ENCODE measurements around the gene UBALD2. TPM values are rescaled to one million over a fixed set of nuclear protein-coding genes. Genes with fewer than 3 reads are reported as not detected.
"Not testable (repeated sequence)": the region's sequence is repeated elsewhere in the genome, so short reads cannot be mapped to it uniquely, and the experiment has no call there.

UBALD2 gene
- total and polyA plus RNA-seq, 2 donors (not counting 1 experiment from before 2014, with no cell fraction given) = 4.1 to 7.3 TPM

DNA sequence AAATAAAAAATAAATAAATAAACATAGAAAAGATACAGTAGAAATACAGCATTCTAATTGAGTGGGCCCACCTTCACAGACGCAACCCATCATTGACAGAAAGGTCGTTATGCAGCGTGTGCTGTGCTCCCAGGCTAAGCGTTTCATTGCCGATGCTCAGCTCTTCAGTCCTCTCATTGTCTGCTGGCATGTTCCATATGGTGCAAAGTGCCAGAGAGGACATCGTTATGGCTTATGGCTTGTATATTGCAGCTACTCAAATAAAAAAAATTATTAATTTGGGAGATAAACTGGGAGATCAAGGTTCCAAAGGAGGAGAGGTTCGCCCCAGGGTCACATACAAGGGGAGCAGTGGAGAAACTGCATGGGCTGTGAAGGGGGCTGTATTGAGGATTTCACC is 11.3 kb upstream of the UBALD2 start:
- H3K4me2 ChIP-seq (ENCODE audit: extremely low read depth, insufficient read depth, low read length) = no peak overlapping the region
- no peak overlapping the region for H3K4me3 ChIP-seq (replicated peaks in 1 of 4; ENCODE audit: control extremely low read depth in 1 of 4, insufficient read depth in 1 of 4, low read depth in 3 of 4, low read length in 4 of 4)
- no peak overlapping the region for H2AFZ ChIP-seq (ENCODE audit: low read length)
- no peaks in the 10 kb centered on the region for H3K27me3 ChIP-seq (ENCODE audit: control insufficient read depth, insufficient read depth, low read length)
- H3K79me2 ChIP-seq (ENCODE audit: control insufficient read depth, insufficient read depth, low read length) = no peaks in the 10 kb centered on the region
- TF ChIP-seq, protein P1, sequence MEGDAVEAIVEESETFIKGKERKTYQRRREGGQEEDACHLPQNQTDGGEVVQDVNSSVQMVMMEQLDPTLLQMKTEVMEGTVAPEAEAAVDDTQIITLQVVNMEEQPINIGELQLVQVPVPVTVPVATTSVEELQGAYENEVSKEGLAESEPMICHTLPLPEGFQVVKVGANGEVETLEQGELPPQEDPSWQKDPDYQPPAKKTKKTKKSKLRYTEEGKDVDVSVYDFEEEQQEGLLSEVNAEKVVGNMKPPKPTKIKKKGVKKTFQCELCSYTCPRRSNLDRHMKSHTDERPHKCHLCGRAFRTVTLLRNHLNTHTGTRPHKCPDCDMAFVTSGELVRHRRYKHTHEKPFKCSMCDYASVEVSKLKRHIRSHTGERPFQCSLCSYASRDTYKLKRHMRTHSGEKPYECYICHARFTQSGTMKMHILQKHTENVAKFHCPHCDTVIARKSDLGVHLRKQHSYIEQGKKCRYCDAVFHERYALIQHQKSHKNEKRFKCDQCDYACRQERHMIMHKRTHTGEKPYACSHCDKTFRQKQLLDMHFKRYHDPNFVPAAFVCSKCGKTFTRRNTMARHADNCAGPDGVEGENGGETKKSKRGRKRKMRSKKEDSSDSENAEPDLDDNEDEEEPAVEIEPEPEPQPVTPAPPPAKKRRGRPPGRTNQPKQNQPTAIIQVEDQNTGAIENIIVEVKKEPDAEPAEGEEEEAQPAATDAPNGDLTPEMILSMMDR (conservative IDR thresholded peaks at IDR 0.05 in 1 of 2, IDR thresholded peaks at IDR 0.05 in 1 of 2; ENCODE audit: low read depth in 1 of 2, low read length in 2 of 2) = no peak
- TF ChIP-seq EZH2 (IDR thresholded peaks at IDR 0.05; ENCODE audit: low read length, missing control alignments) = no peak
- H3K27ac ChIP-seq (ENCODE audit: insufficient read depth, low read length) = no peak overlapping the region
- no peaks in the 10 kb centered on the region for H3K9me3 ChIP-seq (ENCODE audit: control insufficient read depth, insufficient read depth, low read depth, low read length)
- peaks cover 8% of the 10 kb centered on the region for H3K4me1 ChIP-seq (ENCODE audit: control insufficient read depth, extremely low read depth, insufficient read depth, low read length)
- no peak for DNase-seq (ENCODE audit: low read depth in 2 of 2)
- H3K36me3 ChIP-seq (ENCODE audit: control insufficient read depth, insufficient read depth, low read length) = no peaks in the 10 kb centered on the region
- no peaks in the 10 kb centered on the region for H4K20me1 ChIP-seq (ENCODE audit: control insufficient read depth, extremely low read depth, insufficient read depth, low read length)
- H3K9ac ChIP-seq (ENCODE audit: insufficient read depth, low read length) = no peak overlapping the region

DNA sequence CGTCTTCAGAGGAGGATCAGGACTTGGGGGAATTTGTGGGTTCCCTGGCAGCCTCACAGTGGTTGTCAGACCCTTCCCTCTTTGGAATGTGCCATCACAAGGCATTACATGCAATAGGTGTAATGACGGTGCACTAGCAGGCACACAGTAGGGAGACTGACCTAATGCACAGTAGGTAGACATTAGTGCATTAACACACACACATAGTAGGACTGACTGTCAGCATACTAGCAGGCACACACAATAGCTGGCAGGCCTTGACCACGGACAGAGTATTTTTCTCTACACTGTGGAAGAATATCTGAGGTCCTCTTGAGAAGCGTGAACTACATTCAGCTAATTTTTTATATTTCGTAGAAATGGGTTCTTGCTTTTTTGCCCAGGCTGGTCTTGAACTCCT is 10.9 kb upstream of the UBALD2 start:
- Histone ChIP-seq H3K36me3 (ENCODE audit: control insufficient read depth, insufficient read depth, low read length) (no peaks in the 10 kb centered on the region), H3K79me2 (ENCODE audit: control insufficient read depth, insufficient read depth, low read length) (no peaks in the 10 kb centered on the region)
- no peak for DNase-seq (ENCODE audit: low read depth in 2 of 2)

DNA sequence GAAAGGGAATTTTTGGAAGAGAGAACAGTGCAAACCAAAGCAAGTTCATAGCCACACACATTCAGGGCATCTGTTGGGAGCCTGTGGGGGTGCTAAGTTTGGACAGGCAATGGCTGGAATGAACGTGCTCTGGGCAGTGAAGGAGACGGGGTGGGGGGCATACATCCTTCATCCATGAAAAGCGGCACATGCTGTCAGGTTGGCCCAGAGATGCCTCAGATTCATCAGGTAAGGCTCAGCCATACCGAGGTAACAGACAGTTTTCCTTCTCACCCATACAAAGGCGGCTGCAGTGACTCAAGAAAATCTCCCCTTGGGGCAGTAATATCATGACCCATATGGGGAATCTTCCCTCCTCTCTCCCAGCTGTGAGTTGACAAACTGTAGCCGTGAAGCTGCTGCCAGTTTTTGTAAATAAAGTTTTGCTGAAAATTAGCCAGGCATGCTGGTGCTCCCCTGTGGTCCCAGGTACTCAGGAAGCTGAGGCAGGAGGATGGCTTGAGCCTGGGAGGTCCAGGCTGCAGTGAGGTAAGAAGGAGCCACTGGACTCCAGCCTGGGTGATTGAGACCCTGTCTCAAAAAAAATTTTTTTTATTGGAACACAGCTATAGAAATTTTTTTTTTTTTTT is 9.2 kb upstream of the UBALD2 start:
- Histone ChIP-seq H3K79me2 (ENCODE audit: control insufficient read depth, insufficient read depth, low read length) (no peaks in the 10 kb centered on the region), H3K4me1 (ENCODE audit: control insufficient read depth, extremely low read depth, insufficient read depth, low read length) (peaks cover 8% of the 10 kb centered on the region), H3K4me2 (ENCODE audit: extremely low read depth, insufficient read depth, low read length) (no peak overlapping the region), H2AFZ (ENCODE audit: low read length) (no peak overlapping the region), H3K27ac (ENCODE audit: insufficient read depth, low read length) (no peak overlapping the region), H4K20me1 (ENCODE audit: control insufficient read depth, extremely low read depth, insufficient read depth, low read length) (no peaks in the 10 kb centered on the region), H3K9me3 (ENCODE audit: control insufficient read depth, insufficient read depth, low read depth, low read length) (no peaks in the 10 kb centered on the region), H3K9ac (ENCODE audit: insufficient read depth, low read length) (no peak overlapping the region), H3K27me3 (ENCODE audit: control insufficient read depth, insufficient read depth, low read length) (no peaks in the 10 kb centered on the region), H3K36me3 (ENCODE audit: control insufficient read depth, insufficient read depth, low read length) (no peaks in the 10 kb centered on the region), H3K4me3 (replicated peaks in 1 of 4; ENCODE audit: control extremely low read depth in 1 of 4, insufficient read depth in 1 of 4, low read depth in 3 of 4, low read length in 4 of 4) (no peak overlapping the region)
- DNase-seq (ENCODE audit: low read depth in 2 of 2) = no peak
- no peak for TF ChIP-seq EZH2 (IDR thresholded peaks at IDR 0.05; ENCODE audit: low read length, missing control alignments)
- TF ChIP-seq, protein P1 (conservative IDR thresholded peaks at IDR 0.05 in 1 of 2, IDR thresholded peaks at IDR 0.05 in 1 of 2; ENCODE audit: low read depth in 1 of 2, low read length in 2 of 2) = no peak

More for the DNA sequence above, 10.9 kb upstream of the UBALD2 start:
- Histone ChIP-seq H3K4me3 (replicated peaks in 1 of 4; ENCODE audit: control extremely low read depth in 1 of 4, insufficient read depth in 1 of 4, low read depth in 3 of 4, low read length in 4 of 4) (no peak overlapping the region), H3K4me1 (ENCODE audit: control insufficient read depth, extremely low read depth, insufficient read depth, low read length) (peaks cover 8% of the 10 kb centered on the region), H3K4me2 (ENCODE audit: extremely low read depth, insufficient read depth, low read length) (no peak overlapping the region), H3K27ac (ENCODE audit: insufficient read depth, low read length) (no peak overlapping the region), H3K9ac (ENCODE audit: insufficient read depth, low read length) (no peak overlapping the region), H2AFZ (ENCODE audit: low read length) (no peak overlapping the region), H4K20me1 (ENCODE audit: control insufficient read depth, extremely low read depth, insufficient read depth, low read length) (no peaks in the 10 kb centered on the region), H3K9me3 (ENCODE audit: control insufficient read depth, insufficient read depth, low read depth, low read length) (no peaks in the 10 kb centered on the region), H3K27me3 (ENCODE audit: control insufficient read depth, insufficient read depth, low read length) (no peaks in the 10 kb centered on the region)
- no peak for TF ChIP-seq EZH2 (IDR thresholded peaks at IDR 0.05; ENCODE audit: low read length, missing control alignments)

DNA sequence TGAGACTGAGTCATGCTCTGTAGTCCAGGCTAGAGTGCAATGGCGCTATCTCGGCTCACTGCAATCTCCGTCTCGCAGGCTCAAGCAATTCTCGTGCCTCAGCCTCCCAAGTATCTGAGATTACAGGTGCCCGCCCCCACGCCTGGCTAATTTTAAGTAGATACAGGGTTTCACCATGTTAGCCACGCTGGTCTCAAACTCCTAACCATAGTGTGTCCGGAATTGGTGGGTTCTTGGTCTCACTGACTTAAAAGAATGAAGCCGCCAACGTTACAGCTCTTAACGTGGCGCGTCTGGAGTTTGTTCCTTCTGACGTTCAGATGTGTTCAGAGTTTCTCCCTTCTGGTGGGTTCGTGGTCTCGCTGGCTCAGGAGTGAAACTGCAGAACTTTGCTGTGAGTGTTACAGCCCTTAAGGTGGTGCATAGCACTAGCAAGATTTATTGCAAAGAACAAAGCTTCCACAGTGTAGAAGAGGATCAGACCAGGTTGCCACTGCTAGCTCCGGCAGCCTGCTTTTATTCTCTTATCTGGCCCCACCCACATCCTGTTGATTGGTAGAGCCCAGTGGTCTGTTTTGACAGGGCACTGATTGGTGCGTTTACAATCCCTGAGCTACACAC is 8.6 kb upstream of the UBALD2 start:
- H3K4me2 ChIP-seq (ENCODE audit: extremely low read depth, insufficient read depth, low read length); H3K9ac ChIP-seq (ENCODE audit: insufficient read depth, low read length); DNase-seq (ENCODE audit: low read depth in 2 of 2); H4K20me1 ChIP-seq (ENCODE audit: control insufficient read depth, extremely low read depth, insufficient read depth, low read length); H3K79me2 ChIP-seq (ENCODE audit: control insufficient read depth, insufficient read depth, low read length); H2AFZ ChIP-seq (ENCODE audit: low read length); H3K4me3 ChIP-seq (replicated peaks in 1 of 4; ENCODE audit: control extremely low read depth in 1 of 4, insufficient read depth in 1 of 4, low read depth in 3 of 4, low read length in 4 of 4); H3K4me1 ChIP-seq (ENCODE audit: control insufficient read depth, extremely low read depth, insufficient read depth, low read length); H3K27ac ChIP-seq (ENCODE audit: insufficient read depth, low read length); H3K9me3 ChIP-seq (ENCODE audit: control insufficient read depth, insufficient read depth, low read depth, low read length); H3K36me3 ChIP-seq (ENCODE audit: control insufficient read depth, insufficient read depth, low read length); H3K27me3 ChIP-seq (ENCODE audit: control insufficient read depth, insufficient read depth, low read length): not testable (repeated sequence)
